Measurements from ENCODE around the gene HSPB6.

The HSPB6 gene

DNA sequence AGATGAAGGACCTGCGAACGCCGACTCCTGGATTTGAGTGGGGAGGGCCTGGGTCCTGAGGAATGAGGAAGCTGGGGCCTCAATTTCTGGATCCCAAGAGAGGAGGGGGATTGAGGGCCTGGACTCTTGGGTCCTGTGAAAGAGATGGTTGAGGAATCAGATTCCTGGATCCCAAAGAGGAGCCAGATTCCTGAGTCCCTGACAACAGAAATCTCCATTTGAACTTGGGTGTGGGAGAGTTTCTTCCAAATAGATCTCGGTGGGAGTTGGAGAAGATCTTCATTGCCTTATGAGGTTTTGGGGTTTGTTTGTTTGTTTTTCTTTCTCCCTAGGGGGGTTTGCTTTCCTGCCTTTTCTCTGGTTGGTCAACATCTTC lies 10.8 kb downstream of the HSPB6 start:
- no peak for DNase-seq (ENCODE audit: low read depth in 2 of 2)

DNA sequence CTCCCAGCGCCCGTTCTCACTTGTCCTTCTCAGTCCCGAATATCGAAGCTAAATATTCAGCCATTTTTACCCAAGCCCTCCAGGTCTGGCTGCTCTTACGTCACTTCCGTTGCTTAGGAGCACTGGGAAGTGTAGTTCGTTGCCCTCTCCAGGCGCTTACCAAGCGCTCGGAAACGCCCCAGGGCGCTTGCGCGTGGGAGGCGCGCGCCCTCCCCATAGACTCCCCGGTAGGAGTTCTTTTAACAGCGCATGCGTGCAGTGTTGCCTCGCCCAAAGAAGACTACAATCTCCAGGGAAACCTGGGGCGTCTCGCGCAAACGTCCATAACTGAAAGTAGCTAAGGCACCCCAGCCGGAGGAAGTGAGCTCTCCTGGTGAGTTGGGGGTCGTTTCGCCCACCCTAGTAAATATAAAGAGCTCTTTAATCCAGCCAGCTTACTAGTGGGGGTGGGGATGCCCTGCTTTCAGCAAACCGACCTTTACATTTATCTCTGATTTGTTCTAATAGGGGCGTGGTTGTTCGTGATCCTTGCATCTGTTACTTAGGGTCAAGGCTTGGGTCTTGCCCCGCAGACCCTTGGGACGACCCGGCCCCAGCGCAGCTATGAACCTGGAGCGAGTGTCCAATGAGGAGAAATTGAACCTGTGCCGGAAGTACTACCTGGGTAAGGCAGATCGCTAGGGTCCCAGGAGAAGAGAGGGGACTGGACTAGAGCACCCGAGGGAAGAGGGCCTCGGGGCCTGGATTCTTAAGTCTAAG lies 11.3 kb downstream of the HSPB6 start, which contains the start of the genes PSENEN and U2AF1L4:
TSS of gene PSENEN (plus strand) at position 324 of the 759 bp plus-strand sequence. CDS start at position 604, 280 bp downstream.
TSS of gene U2AF1L4 (minus strand) at position 91 of the 759 bp plus-strand sequence. CDS start at position 64, 27 bp downstream.
- peak; percentile 96 to 97 for DNase-seq (ENCODE audit: low read depth in 2 of 2)

DNA sequence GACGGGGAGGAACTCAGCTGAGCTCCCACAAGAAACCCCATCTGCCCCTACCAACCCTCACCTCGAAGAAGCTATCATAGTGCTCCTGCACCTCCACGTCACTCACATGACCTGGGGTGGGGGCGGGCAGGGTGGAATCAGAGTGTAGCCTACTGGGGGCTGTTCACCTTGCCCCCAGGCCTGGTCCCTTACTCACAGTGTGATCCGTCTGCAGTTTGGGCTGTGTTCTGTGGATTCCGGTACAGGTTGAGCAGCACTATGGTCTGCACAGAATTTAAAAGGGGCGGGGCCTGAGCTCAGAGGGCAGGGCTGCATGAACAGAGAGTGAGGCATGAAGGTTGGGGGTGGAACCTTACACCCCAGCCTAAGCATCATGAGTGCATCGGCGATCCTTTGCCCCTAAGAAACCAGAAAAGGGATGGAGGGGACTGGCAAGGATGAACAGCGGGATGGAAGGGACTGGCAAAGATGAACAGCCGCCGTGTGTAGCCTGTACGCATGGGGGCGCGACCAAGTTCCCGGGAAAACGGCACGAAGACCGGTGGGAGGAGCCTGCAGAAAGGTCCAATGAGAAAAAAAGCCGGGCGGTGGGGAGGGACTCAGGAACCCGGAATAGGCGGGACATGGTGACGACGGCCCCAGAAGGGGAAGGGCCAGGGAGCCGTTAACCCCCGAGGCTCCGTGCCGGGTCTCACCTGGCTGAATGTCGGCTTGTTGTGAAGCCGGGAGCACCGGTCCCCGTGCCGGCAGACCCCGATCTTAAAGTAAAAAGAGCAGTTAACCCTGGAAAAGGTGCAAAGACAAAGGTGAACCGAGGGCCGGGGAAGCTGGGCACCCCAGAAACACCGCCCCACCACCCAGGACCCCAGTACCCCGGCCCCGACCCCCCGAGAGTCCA lies 12.2 kb downstream of the HSPB6 start:
- DNase-seq (ENCODE audit: low read depth in 2 of 2), result peak; percentile 86 to 89

DNA sequence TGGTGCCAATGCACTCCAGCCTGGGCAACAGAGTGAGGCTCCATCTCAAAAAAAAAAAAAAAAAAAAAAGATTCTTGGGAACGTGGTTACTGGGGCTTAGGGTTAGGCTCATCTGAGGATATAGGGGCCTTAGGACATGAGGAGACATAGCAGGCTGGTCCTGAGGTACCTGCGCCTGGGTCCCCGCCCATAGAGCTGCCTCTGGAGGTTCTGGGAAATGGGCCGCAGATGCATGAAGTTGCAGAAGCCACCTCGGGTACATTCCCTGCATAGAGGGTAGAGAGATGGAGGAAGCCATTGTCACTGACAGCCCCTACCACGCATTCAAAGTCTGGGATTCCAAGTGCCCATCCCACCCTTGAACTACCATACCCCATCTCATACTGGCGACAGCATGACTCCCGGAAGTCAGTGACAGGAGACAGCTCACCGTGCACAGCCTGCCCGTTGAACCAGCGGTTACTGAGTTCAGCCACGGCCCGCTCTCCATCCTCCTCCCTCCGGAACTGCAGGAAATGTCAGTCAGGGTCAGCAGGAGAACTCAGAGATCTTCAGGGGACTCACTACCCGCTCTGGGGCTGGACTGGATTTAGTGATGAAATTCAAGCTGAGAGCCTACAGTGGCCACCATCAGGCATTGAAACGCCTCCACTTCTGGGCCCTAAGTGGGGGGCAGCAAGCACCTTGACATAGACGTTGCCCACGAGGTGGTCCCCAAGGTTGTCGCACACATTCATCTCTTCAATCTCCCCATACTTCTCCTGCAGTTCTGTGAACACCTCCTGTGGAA lies 13.0 kb downstream of the HSPB6 start:
- DNase-seq (ENCODE audit: low read depth in 2 of 2), result no peak

DNA sequence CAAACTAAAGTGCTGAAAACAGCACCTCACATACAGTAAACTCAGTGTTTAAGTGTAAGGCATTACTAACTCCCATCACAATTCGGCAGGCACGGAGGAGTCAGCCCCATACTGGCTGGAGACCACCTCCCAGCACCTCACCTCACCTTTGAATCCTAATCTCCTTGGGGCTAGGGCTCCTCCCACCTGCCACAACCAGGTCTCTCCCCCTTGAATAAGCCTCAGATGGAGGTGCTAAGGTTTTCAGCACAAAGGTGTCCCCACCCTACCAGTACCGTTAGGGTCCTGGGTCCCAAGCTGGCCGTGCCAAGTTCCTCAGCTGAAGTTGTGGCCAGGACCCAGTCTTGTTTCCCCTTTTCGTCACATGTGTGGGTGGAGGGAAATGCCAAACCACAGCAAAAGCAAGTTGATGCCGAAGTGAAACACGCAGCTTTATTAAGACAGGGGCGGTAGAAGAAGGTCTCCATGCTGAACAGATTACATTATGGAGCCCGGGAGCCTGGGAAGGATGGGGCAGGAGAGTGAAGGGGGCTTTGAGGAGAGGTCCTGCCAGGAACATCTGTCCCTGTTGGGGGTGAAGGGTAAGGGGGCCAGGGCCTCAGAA lies 14.6 kb downstream of the HSPB6 start, which contains the start of gene IGFLR1:
TSS of gene IGFLR1 (minus strand) at position 332 of the 604 bp plus-strand sequence. CDS start 1,272 bp downstream, outside the sequence.
- peak; percentile 67 to 74 for DNase-seq (ENCODE audit: low read depth in 2 of 2)

DNA sequence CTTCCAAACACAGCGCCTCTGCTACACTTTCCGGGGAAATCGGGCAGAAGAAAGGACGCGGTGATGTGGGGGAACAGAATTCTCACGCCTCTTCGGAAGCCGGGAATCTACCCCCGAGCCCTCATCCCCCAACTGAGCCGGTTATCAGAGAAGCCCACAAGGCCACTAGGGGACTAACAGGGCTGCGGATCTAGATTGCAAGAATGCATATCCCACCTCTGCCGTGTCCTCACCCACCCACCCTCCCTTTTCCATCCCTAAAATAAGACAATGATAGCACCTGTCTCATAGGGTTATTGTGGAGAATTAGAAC lies 15.7 kb downstream of the HSPB6 start:
- no peak for DNase-seq (ENCODE audit: low read depth in 2 of 2)

DNA sequence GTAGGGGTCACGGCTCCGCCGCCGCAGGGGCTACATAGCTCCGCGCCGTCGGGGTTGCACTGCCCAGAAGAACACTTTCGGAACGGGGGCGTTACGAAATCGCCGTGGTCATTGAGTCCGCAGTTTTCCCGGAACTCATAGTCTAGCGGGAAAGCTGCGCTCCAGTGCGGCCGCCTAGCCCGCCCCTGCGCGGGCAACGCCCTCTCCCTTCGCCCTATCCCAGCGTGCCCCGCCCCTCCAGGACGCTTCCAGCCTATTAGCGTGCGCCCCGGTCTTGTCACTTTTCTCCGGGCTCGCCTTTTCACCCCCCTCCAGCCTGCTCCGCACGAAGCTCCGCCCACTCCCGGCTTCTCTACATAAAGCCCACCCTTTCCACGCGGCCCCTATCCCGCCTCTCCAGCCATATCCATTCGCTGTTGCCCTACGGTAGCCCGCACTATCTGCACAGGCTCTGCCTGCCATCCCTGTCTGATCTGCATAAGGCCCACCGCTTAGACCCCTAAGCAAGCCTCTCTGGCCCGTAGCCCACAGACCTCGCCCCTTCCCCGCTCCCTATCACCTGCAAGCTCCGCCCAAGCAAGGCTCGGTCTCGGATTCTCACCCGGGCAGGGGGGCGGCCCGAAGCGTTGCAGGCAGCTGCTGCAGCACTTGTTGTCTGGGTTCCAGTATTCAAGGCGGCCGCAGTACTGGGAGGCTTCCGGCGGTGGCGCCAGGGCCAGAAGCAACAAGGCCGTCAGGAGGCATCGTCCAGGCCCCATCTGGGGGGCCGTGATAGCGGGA lies 16.2 kb downstream of the HSPB6 start:
- DNase-seq (ENCODE audit: low read depth in 2 of 2), result peak; percentile 96 to 97

DNA sequence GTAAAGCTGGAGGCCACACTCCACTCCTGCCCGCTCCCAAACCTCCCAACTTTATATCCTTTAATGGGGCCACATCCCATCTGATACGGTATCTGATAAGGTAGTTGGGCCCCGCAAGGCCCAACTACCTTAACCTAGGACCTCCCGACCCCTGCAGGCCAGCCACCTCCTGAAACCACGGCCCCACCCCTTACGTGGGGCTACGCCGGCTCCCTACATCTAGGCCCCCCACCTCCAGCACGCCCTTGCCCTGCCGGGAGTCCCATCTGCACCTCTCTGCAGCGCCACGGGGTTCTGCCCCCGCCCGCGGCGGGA lies 16.8 kb downstream of the HSPB6 start:
- DNase-seq (ENCODE audit: low read depth in 2 of 2), result no peak

DNA sequence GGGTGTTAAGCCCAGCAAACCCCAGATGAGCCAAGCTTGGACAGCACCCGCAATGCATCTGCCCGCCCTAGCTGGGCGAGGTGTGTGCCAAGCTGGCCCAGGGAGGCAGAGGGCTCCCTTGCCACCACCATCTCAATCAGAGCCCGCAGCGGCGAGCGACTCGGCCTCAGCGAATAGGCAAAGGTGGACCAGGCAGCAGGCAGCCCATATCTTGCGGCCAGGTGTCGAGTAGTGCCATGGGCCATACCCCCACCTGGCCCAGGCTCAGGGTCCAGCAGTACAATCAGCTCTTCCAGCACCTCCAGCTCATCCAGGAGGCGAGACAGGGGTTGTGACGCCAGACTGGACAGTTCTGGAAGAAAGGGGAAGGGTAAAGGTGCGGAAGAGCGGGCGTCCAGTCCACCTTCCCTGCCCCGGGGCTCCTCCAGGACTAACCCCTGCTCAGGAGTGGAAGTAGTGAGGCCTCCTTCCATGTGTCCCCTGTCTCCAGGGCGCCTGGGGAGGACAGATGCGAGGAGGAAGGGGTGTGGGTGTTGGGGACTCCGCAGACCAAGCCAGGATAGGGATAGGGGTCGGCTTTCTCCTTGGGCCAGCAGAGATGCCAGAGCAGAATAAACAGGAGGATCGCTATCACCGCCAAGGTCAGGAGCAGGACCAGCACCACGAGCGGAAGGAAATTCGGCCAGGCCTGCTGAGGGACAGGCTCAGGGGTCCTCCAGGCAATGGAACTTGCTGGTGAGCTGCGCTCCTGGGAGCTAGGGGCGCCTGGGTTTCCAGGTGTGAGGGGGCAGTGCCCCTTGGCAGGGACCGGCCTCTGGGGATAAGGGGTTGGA lies 17.3 kb downstream of the HSPB6 start:
- DNase-seq (ENCODE audit: low read depth in 2 of 2), result no peak

DNA sequence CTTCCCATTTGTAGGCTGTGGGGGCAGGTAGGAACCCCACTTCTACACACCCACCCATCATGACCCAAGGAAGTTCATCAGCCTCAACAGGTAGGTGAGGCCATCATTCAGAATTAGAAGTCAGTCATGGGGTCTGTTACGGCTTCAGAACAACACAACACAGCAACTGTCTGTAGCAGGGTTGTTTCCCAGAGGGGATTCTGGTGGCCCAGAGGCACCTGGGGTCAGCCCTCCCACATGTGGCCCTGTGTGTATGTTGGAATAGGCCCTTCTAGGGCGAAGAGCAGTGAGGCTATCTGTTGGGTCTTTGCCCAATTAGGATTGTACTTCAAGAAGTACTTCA lies 18.0 kb downstream of the HSPB6 start:
- no peak for DNase-seq (ENCODE audit: low read depth in 2 of 2)

DNA sequence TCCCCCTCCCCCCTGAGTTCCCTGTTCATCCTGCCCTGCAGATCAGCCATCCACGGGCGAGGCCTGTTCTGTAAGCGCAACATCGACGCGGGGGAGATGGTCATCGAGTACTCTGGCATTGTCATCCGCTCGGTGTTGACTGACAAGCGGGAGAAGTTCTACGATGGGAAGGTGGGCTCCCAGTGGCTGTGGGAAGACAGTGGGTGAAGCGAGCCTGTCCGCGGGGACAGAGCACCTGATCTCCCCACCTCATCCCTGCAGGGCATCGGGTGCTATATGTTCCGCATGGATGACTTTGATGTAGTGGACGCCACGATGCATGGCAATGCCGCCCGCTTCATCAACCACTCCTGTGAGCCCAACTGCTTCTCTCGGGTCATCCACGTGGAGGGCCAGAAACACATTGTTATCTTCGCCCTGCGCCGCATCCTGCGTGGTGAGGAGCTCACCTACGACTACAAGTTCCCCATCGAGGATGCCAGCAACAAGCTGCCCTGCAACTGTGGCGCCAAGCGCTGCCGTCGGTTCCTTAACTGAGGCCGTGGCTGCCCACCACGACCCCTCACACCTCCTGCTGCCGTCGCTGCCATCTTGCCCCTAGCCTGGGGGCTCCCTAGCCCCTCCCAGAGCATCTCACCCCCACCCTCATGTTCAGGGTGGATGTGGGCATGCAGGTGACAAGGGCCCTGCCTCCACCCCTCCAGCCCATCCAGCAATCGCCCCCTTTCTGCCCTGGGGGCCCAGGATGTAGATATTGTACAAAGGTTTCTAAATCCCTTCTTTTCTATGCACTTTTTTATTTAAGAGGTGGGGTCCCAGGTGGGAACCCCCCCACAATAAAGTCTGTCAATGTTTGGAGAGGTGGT lies 18.6 kb downstream of the HSPB6 start:
- DNase-seq (ENCODE audit: low read depth in 2 of 2), result no peak

DNA sequence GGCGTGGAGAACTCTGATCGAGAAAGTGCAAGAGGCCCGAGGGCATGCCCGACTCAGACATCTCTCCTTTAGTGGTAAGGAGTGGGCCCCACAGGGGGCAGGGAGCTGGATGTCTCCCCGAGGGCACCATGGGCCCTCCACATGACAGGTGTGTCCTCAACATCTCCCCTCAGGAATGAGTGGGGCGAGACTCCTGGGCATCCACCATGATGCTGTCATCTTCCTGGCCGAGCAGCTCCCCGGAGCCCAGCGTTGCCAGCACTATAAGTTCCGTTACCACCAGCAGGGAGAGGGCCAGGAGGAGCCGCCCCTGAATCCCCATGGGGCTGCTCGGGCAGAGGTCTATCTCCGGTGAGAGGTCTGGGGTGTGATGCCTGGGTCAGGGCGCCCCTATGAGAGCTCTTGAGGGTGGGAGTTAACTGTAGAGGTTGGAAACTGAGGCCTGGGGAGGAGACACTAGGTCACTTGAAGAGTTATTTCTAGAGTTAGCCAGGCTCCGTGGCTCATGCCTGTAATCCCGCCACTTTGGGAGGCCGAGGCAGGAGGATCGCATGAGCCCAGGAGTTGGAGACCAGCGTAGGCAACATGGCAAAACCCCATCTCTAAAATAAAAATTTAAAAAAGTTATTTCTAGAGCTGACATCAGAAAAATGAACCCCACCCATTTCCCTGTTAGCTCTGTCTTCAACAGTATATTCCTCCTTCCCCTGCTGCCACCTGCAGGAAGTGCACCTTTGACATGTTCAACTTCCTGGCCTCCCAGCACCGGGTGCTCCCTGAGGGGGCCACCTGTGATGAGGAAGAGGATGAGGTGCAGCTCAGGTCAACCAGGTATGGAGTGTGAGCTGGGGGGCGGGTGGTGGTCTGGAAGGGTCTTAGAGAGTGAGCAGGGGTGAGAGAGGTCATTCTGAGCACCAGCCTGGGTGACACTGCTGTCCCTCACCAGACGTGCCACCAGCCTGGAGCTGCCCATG lies 19.6 kb downstream of the HSPB6 start:
- no peak for DNase-seq (ENCODE audit: low read depth in 2 of 2)

DNA sequence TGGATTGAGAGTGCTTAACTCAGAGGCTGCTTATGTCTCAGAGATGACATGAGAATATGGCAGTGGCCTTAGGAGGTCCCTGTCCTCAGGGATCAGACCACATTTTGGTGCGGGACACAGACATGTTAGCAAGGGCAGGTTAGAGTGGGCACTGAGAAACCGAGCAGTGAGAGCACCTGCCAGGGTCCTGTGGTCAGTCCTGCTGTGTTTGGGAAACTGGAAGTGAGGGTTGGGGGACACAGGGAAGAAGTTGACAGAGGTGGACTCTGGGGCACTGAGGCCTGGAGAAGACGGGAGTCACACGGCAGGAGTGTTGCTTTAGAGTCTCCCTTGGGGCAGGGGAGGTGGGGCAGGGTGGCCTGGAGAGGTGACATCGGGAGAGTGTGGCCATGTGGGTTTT lies 21.9 kb downstream of the HSPB6 start:
- DNase-seq (ENCODE audit: low read depth in 2 of 2), result no peak

DNA sequence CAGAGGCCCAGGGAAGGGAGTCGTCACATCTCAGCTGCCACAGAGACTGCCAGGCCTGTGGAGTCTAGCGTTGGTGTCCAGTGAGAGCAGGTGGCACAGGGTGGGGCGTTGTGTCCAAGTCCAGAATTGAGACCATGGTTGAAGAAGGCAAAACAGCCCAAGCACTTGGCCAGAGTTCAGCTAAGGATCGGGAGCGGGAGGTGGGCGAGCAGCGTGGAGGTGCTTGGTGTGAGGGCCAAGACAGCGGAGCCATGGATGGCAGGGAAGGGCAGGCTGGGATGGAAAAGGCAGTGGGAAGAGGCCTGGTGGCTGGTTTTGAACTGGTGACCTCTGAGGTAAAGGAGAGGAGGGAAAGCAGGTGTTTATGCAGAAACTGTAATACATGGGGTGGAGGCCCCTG lies 22.6 kb downstream of the HSPB6 start:
- DNase-seq (ENCODE audit: low read depth in 2 of 2), result no peak

DNA sequence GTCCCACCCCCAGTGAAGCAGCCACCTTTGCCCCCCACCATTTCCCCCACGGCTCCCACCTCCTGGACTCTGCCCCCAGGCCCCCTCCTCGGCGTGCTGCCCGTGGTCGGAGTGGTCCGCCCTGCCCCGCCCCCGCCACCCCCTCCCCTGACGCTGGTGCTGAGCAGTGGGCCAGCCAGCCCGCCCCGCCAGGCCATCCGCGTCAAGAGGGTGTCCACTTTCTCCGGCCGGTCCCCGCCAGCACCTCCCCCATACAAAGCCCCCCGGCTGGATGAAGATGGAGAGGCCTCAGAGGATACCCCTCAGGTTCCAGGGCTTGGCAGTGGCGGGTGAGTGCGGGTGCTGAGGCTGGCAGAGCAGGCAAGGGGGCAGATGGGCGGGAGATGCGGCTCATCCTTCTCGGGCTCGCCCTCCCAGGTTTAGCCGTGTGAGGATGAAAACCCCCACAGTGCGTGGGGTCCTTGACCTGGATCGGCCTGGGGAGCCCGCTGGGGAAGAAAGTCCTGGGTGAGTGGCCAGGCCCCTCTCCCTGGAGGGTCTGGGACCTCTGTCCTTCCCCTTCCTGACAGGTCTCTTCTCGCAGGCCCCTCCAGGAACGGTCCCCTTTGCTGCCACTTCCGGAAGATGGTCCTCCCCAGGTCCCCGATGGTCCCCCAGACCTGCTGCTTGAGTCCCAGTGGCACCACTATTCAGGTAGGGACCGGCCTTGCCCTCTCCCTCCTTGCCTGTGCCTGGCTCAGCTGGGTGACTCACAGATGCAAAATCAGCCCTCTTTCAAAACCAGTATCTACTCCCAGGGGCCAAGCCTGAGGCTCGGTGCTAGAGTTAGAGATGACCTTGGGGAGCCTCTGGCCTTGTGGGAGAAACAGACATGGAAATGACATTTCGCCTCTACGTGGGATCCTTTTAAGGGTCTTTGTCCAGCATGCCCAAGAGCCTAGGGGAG lies 23.4 kb downstream of the HSPB6 start:
- DNase-seq (ENCODE audit: low read depth in 2 of 2), result no peak

DNA sequence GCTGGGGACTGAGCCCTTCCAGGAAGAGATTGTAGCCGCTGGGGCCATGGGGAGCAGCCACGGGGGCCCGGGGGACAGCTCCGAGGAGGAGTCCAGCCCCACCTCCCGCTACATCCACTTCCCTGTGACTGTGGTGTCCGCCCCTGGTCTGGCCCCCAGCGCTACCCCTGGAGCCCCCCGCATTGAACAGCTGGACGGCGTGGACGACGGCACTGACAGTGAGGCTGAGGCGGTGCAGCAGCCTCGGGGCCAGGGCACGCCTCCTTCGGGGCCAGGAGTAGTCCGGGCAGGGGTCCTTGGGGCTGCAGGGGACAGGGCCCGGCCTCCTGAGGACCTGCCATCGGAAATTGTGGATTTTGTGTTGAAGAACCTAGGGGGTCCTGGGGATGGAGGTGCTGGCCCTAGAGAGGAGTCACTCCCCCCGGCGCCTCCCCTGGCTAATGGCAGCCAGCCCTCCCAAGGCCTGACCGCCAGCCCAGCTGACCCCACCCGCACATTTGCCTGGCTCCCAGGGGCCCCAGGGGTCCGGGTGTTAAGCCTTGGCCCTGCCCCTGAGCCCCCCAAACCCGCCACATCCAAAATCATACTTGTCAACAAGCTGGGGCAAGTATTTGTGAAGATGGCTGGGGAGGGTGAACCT lies 24.2 kb downstream of the HSPB6 start:
- DNase-seq (ENCODE audit: low read depth in 2 of 2), result no peak
